GM06990 (cell line): Measurements from ENCODE around the gene CRMP1.

Experiments
- DNase-seq: peaks from one replicate; pipeline ENCODE4 v3.0.0-alpha.2; 2011; ENCODE audit not compliant: insufficient read length; ENCODE audit errors: extremely low read depth
- H3K27me3 ChIP-seq: replicated peaks from 2 replicates; pipeline ENCODE4 v1.6.0; 2011; ENCODE audit warnings: low read length; ENCODE audit not compliant: control insufficient read depth, insufficient read depth
- H3K36me3 ChIP-seq: 2 replicates; pipeline ENCODE4 v1.5.1; 2011; ENCODE audit warnings: low read length; ENCODE audit not compliant: control insufficient read depth, insufficient read depth
- H3K4me3 ChIP-seq: replicated peaks from 2 replicates; pipeline ENCODE4 v1.5.1; 2011; ENCODE audit warnings: low read depth, mild to moderate bottlenecking, control low read depth, low read length
- CTCF ChIP-seq: IDR thresholded peaks from 2 replicates; pipeline ENCODE4 v1.5.1; 2011; ENCODE audit warnings: low read length, control low read depth, mild to moderate bottlenecking, inconsistent platforms; ENCODE audit not compliant: insufficient read depth, poor library complexity, severe bottlenecking

CRMP1 gene

GRCh38 chr4:5784960-5785611 is 107.8 kb downstream of the CRMP1 start:
- TF ChIP-seq CTCF: no peak
- no peak for DNase-seq
- Histone ChIP-seq H3K27me3 (no peaks in the 10 kb centered on the region), H3K36me3 (peaks cover 8% of the 10 kb centered on the region), H3K4me3 (no peak overlapping the region)

- H3K27me3 ChIP-seq: no peaks in the 10 kb centered on the region
- H3K36me3 ChIP-seq: peaks cover 6% of the 10 kb centered on the region
- no peak overlapping the region for H3K4me3 ChIP-seq
- TF ChIP-seq CTCF: no peak
- no peak for DNase-seq
Measured at GRCh38 chr4:5784021-5784420, 108.9 kb downstream of the CRMP1 start.

GRCh38 chr4:5783486-5783885 is 109.4 kb downstream of the CRMP1 start:
- no peak for DNase-seq
- H3K36me3 ChIP-seq: peaks cover 5% of the 10 kb centered on the region
- no peaks in the 10 kb centered on the region for H3K27me3 ChIP-seq
- H3K4me3 ChIP-seq: no peak overlapping the region
- no peak for TF ChIP-seq CTCF

GRCh38 chr4:5782829-5783476 is 109.9 kb downstream of the CRMP1 start:
- H3K27me3 ChIP-seq: no peaks in the 10 kb centered on the region
- no peak for TF ChIP-seq CTCF
- no peak overlapping the region for H3K4me3 ChIP-seq
- H3K36me3 ChIP-seq: peaks cover 5% of the 10 kb centered on the region
- no peak for DNase-seq

- TF ChIP-seq CTCF: no peak
- Histone ChIP-seq H3K36me3 (peaks cover 2% of the 10 kb centered on the region), H3K27me3 (no peaks in the 10 kb centered on the region), H3K4me3 (no peak overlapping the region)
- DNase-seq: no peak
Measured at GRCh38 chr4:5781691-5782090, 111.2 kb downstream of the CRMP1 start.
